MM.1S (cell line): Measurements from ENCODE around the gene SETD2.

Experiments used
- CTCF ChIP-seq: fragments of 300-600 bp; sonication (generic); IDR thresholded peaks from 2 replicates; pipeline ENCODE4 v1.5.1; 2016; ENCODE audit warnings: antibody characterized with exemption, low read length, mixed read lengths
- EZH2 ChIP-seq: fragments of 300-600 bp; sonication (generic); optimal IDR thresholded peaks from 2 replicates; pipeline ENCODE3; 2017; ENCODE audit warnings: low read depth, mild to moderate bottlenecking, antibody characterized with exemption, low read length, mixed read lengths
- EZH2phosphoT487 ChIP-seq: fragments of 300-600 bp; sonication (generic); IDR thresholded peaks from 2 replicates; pipeline ENCODE4 v1.6.1; 2018; ENCODE audit warnings: antibody characterized with exemption, low read length

GRCh38 chr3:47000198-47000815 is 163.6 kb downstream of the SETD2 start:
- TF ChIP-seq CTCF (no peak), EZH2 (no peak), EZH2phosphoT487 (no peak)
